Panc1 (cell line): ENCODE results near the gene CADPS2. TPM values are rescaled to one million over a fixed set of nuclear protein-coding genes. Genes with fewer than 3 reads are reported as not detected.

ENCODE experiments used
- ATAC-seq: fragments of 200-7000 bp; cut with Tn5 transposase; 2 replicates; pipeline ENCODE4 v1.9.1; 2020; ENCODE audit warnings: mild to moderate bottlenecking, moderate library complexity
- BruUV-seq: library from RNA; stranded (reverse); fragments of 400-500 nt; replicated peaks from 2 replicates; lab custom pipeline; 2021; lab: Mats Ljungman, UMichigan
- CTCF ChIA-PET: fragments of 300-600 bp; sonication (Branson Sonifier 250); formaldehyde crosslinking; loops from one replicate; lab custom pipeline; 2022; ENCODE audit warnings: antibody characterized with exemption; lab: Charles Lee
- POLR2A ChIA-PET: fragments of 300-600 bp; sonication (Branson Sonifier 250); formaldehyde crosslinking; loops from one replicate; lab custom pipeline; 2022; ENCODE audit warnings: antibody characterized with exemption; lab: Charles Lee
- DNase-seq: peaks from one replicate; pipeline ENCODE4 v3.0.0-alpha.2; 2010; ENCODE audit warnings: low read depth, low spot score
- H3K27ac ChIP-seq: 2 replicates; pipeline ENCODE4 v1.5.1; 2011; ENCODE audit warnings: mild to moderate bottlenecking, low read length, inconsistent platforms
- H3K27me3 ChIP-seq: fragments of 200-500 bp; sonication (Bioruptor generic); 2 replicates; pipeline ENCODE4 v1.6.0; 2014; ENCODE audit warnings: low read length, inconsistent platforms; ENCODE audit not compliant: control insufficient read depth, insufficient read depth
- H3K36me3 ChIP-seq: fragments of 200-500 bp; sonication (Bioruptor generic); 2 replicates; pipeline ENCODE4 v1.5.1; 2014; ENCODE audit warnings: inconsistent platforms, mild to moderate bottlenecking, low read length, moderate library complexity; ENCODE audit not compliant: control insufficient read depth, insufficient read depth
- H3K4me1 ChIP-seq: 2 replicates; pipeline ENCODE4 v1.5.1; 2011; ENCODE audit warnings: inconsistent platforms, mild to moderate bottlenecking, low read length, moderate library complexity; ENCODE audit not compliant: control insufficient read depth, insufficient read depth
- H3K4me3 ChIP-seq, 2 experiments: 2 replicates each; pipeline ENCODE4 v1.5.1; 2011 to 2012; ENCODE audit warnings: low read depth in 2 of 2, low read length in 2 of 2, mild to moderate bottlenecking in 2 of 2, inconsistent platforms in 1 of 2, moderate library complexity in 1 of 2
- H3K9me3 ChIP-seq: fragments of 200-500 bp; sonication (Bioruptor generic); 2 replicates; pipeline ENCODE4 v1.5.1; 2014; ENCODE audit warnings: low read depth, mild to moderate bottlenecking, inconsistent platforms, low read length, moderate library complexity; ENCODE audit not compliant: control insufficient read depth, insufficient read depth
- POLR2AphosphoS5 ChIP-seq: IDR thresholded peaks from 2 replicates; pipeline ENCODE4 v1.6.1; 2012; ENCODE audit warnings: mild to moderate bottlenecking, low read depth, low read length, moderate library complexity
- SIN3A ChIP-seq: IDR thresholded peaks from 2 replicates; pipeline ENCODE4 v1.6.1; 2012; ENCODE audit warnings: low read depth, mild to moderate bottlenecking, low read length, moderate library complexity, borderline replicate concordance; ENCODE audit not compliant: insufficient read depth
- TCF7L2 ChIP-seq: IDR thresholded peaks from 2 replicates; pipeline ENCODE4 v1.6.1; 2011; ENCODE audit warnings: mild to moderate bottlenecking, low read depth, low read length, inconsistent platforms
- in situ Hi-C: cut with HindIII; loops from 2 replicates; pipeline ENCODE4 v1.10.0; 2016; ENCODE audit warnings: low sequenced_read_pairs, low pct_unique_long_range_greater_than_20kb
- intact Hi-C: fragments of 100-400 bp; cut with micrococcal nuclease; formaldehyde crosslinking; loops from one replicate; pipeline ENCODE4 v1.10.0; 2022; ENCODE audit not compliant: unreplicated experiment
- total RNA-seq: library from RNA; stranded (reverse); gene quantifications from one replicate; pipeline ENCODE4 v1.2.1, GENCODE V29; 2021; ENCODE audit not compliant: unreplicated experiment
- TF ChIP-seq, protein P1 (sequence below): fragments of 450-650 bp; IDR thresholded peaks from 2 replicates; pipeline ENCODE4 v1.5.1; 2017; ENCODE audit warnings: mild to moderate bottlenecking
- TF ChIP-seq, protein P2 (sequence below), 2 experiments: IDR thresholded peaks; 2 replicates each; pipeline ENCODE4 v1.6.1; 2011 to 2012; ENCODE audit warnings: low read depth in 2 of 2, control low read depth in 1 of 2, low read length in 1 of 2, mild to moderate bottlenecking in 1 of 2, moderate library complexity in 1 of 2; ENCODE audit not compliant: insufficient read depth in 1 of 2

Gene CADPS2
- total RNA-seq, 1 experiment from 2014 or later: 1.6 TPM

DNA sequence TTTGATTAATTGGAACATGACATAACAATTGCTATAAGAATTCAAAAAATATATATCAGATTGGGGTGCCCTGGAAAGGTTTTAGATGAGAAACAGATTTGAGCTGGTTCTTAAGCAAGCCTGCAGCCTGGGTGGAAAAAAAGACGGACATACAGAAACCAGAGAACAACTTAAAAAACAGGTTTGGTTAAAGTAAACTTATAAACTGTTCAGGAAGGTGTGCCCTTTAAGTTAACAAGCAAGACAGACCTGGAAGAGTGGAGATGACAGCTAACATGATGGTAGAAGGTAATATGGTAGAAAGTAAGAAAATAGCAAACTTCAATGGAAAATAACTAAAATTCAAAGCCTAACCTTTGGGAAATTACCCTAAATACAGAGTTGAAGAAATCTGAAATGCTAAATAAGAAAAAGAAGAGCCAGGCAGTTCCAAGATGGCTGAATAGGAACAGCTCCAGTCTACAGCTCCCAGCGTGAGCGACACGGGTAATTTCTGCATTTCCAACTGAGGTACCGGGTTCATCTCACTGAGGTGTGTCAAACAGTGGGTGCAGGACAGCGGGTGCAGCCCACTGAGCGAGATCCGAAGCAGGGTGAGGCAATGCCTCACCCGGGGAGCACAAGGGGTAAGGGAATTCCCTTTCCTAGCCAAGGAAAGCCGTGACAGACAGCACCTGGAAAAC is 52.2 kb downstream of the CADPS2 start:
- no peaks in the 10 kb centered on the region for H3K9me3 ChIP-seq
- no peak for ATAC-seq
- intact Hi-C loops (no loop called here), in situ Hi-C loops (no loop called here)
- H3K27ac ChIP-seq: no peak overlapping the region
- no peaks in the 10 kb centered on the region for H3K36me3 ChIP-seq
- no TSS peak for BruUV-seq
- TF ChIP-seq, protein P1, sequence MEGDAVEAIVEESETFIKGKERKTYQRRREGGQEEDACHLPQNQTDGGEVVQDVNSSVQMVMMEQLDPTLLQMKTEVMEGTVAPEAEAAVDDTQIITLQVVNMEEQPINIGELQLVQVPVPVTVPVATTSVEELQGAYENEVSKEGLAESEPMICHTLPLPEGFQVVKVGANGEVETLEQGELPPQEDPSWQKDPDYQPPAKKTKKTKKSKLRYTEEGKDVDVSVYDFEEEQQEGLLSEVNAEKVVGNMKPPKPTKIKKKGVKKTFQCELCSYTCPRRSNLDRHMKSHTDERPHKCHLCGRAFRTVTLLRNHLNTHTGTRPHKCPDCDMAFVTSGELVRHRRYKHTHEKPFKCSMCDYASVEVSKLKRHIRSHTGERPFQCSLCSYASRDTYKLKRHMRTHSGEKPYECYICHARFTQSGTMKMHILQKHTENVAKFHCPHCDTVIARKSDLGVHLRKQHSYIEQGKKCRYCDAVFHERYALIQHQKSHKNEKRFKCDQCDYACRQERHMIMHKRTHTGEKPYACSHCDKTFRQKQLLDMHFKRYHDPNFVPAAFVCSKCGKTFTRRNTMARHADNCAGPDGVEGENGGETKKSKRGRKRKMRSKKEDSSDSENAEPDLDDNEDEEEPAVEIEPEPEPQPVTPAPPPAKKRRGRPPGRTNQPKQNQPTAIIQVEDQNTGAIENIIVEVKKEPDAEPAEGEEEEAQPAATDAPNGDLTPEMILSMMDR: no peak
- TF ChIP-seq TCF7L2: no peak
- no peak for TF ChIP-seq POLR2AphosphoS5
- TF ChIP-seq, protein P2, sequence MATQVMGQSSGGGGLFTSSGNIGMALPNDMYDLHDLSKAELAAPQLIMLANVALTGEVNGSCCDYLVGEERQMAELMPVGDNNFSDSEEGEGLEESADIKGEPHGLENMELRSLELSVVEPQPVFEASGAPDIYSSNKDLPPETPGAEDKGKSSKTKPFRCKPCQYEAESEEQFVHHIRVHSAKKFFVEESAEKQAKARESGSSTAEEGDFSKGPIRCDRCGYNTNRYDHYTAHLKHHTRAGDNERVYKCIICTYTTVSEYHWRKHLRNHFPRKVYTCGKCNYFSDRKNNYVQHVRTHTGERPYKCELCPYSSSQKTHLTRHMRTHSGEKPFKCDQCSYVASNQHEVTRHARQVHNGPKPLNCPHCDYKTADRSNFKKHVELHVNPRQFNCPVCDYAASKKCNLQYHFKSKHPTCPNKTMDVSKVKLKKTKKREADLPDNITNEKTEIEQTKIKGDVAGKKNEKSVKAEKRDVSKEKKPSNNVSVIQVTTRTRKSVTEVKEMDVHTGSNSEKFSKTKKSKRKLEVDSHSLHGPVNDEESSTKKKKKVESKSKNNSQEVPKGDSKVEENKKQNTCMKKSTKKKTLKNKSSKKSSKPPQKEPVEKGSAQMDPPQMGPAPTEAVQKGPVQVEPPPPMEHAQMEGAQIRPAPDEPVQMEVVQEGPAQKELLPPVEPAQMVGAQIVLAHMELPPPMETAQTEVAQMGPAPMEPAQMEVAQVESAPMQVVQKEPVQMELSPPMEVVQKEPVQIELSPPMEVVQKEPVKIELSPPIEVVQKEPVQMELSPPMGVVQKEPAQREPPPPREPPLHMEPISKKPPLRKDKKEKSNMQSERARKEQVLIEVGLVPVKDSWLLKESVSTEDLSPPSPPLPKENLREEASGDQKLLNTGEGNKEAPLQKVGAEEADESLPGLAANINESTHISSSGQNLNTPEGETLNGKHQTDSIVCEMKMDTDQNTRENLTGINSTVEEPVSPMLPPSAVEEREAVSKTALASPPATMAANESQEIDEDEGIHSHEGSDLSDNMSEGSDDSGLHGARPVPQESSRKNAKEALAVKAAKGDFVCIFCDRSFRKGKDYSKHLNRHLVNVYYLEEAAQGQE (IDR thresholded peaks at IDR 0.05; ENCODE audit: insufficient read depth in 1 of 2, low read depth in 2 of 2, low read length in 1 of 2): no peak
- TF ChIP-seq SIN3A: no peak
- DNase-seq: no peak
- peak overlapping the region; percentile 26 to 48 for H3K4me3 ChIP-seq
- H3K4me1 ChIP-seq: no peaks in the 10 kb centered on the region
- no peaks in the 10 kb centered on the region for H3K27me3 ChIP-seq
- ChIA-PET POLR2A (no interaction called here), CTCF (no interaction called here)

DNA sequence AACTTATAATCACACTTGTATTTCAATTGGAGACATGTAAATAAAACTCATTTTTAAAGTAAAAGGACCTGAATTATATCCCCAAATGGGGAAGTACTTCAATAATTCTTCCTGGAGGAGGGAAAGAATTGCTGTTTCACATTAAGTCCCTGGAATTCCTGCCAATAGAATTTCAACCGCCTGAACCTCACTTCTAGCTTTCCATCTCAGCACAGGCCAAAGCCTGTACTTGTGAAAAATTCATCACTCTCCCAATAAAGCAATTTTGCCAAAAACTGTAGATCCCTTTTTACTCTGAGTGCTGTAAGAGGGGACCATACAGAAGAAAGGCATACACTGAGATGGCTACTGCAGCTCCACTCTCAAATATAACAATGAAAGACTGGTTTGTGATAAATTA is 54.8 kb downstream of the CADPS2 start:
- no peaks in the 10 kb centered on the region for H3K36me3 ChIP-seq
- no peaks in the 10 kb centered on the region for H3K27me3 ChIP-seq
- POLR2A ChIA-PET: no interaction called here
- BruUV-seq: no TSS peak
- no peak for ATAC-seq
- H3K4me1 ChIP-seq: no peaks in the 10 kb centered on the region
- no peaks in the 10 kb centered on the region for H3K9me3 ChIP-seq
- in situ Hi-C loops (no loop called here), intact Hi-C loops (no loop called here)
- no peak for DNase-seq
- TF ChIP-seq, protein P2 (IDR thresholded peaks at IDR 0.05; ENCODE audit: insufficient read depth in 1 of 2, low read depth in 2 of 2, low read length in 1 of 2): no peak
- TF ChIP-seq POLR2AphosphoS5 (no peak), TCF7L2 (no peak), SIN3A (no peak)
- TF ChIP-seq, protein P1: no peak
- H3K4me3 ChIP-seq: no peak overlapping the region
- no peak overlapping the region for H3K27ac ChIP-seq
- CTCF ChIA-PET: no interaction called here
